Naive thymus-derived CD8-positive, alpha-beta T cell (primary cell): ENCODE measurements around the gene FOXR2. TPM values are rescaled to one million over a fixed set of nuclear protein-coding genes. Genes with fewer than 3 reads are reported as not detected.

Experiments
- ATAC-seq, 2 donors: fragments of 150-1000 bp; cut with Tn5 transposase in 1 of 2; sonication (Bioruptor Pico), chemical (Tn5 transposase) in 1 of 2; 1 replicate in 1 of 2; 2 replicates in 1 of 2; pipeline ENCODE4 v1.10.0; 2021; ENCODE audit warnings: mild to moderate bottlenecking in 2 of 2, moderate library complexity in 2 of 2
- POLR2A ChIA-PET: fragments of 350-600 bp; sonication (Branson Sonifier 250); formaldehyde crosslinking; loops from one replicate; lab custom pipeline; 2021; ENCODE audit warnings: antibody characterized with exemption; lab: Charles Lee
- DNase-seq, 10 donors: peaks; one replicate each; pipeline versions ENCODE4 v3.0.0 to v3.0.0-alpha.2; 2020 to 2022
- H3K27ac Mint-ChIP-seq, 10 donors: one replicate each; pipeline ENCODE4 v1.8.0; 2020 to 2022; ENCODE audit warnings: mild to moderate bottlenecking in 10 of 10, mixed read lengths in 10 of 10, moderate library complexity in 4 of 10, inconsistent platforms in 1 of 10
- H3K27me3 Mint-ChIP-seq, 5 donors: one replicate each; pipeline ENCODE4 v1.8.0; 2021 to 2022; ENCODE audit warnings: mixed read lengths in 5 of 5
- H3K36me3 Mint-ChIP-seq, 3 donors: one replicate each; pipeline ENCODE4 v1.8.0; 2020 to 2022; ENCODE audit warnings: mixed read lengths in 3 of 3, mild to moderate bottlenecking in 2 of 3, inconsistent platforms in 1 of 3
- H3K4me1 Mint-ChIP-seq, 4 donors: one replicate each; pipeline ENCODE4 v1.8.0; 2021 to 2022; ENCODE audit warnings: mixed read lengths in 4 of 4
- H3K4me3 Mint-ChIP-seq, 10 donors: one replicate each; pipeline ENCODE4 v1.8.0; 2020 to 2022; ENCODE audit warnings: mild to moderate bottlenecking in 10 of 10, mixed read lengths in 10 of 10, moderate library complexity in 6 of 10, inconsistent platforms in 1 of 10
- H3K9me3 Mint-ChIP-seq, 9 donors: one replicate each; pipeline ENCODE4 v1.8.0; 2020 to 2022; ENCODE audit warnings: mixed read lengths in 9 of 9, mild to moderate bottlenecking in 3 of 9, inconsistent platforms in 1 of 9, moderate library complexity in 1 of 9
- polyA plus RNA-seq, 3 donors: library from polyadenylated mRNA; unstranded; fragments of 300-500 nt; fragmentation: Illumina TruSeq; gene quantifications; one replicate each; pipeline ENCODE4 v1.2.3, GENCODE V29; 2021
- total RNA-seq, 8 experiments: library from RNA in 2 of 8; stranded (reverse) in 2 of 8; gene quantifications; one replicate each; pipeline ENCODE4 v1.2.3 and lab custom pipeline; 2021 to 2026

The FOXR2 gene, protein sequence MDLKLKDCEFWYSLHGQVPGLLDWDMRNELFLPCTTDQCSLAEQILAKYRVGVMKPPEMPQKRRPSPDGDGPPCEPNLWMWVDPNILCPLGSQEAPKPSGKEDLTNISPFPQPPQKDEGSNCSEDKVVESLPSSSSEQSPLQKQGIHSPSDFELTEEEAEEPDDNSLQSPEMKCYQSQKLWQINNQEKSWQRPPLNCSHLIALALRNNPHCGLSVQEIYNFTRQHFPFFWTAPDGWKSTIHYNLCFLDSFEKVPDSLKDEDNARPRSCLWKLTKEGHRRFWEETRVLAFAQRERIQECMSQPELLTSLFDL
- total RNA-seq, result not detected
- not detected for polyA plus RNA-seq
- 0 reads per million in 6 experiments for total RNA-seq (lab: John Stamatoyannopoulos, UW)

DNA sequence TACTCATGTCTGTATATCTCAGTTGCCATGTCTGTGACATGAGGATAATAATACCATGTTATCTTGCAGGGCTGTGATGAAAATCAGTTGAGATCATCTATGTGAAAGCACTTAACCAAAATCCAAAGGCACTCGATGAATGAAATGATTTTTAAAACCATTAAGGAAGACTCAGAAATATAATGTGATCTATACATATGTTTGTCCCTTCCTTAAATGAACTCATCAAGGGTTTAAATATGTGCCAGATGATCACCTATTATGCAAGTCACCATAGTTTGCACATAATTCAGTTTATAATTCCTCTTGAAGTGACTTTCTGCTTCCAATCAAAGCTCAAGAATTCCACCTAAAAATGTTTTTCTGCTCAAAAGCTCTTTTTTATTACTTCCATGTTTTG is at the start of gene FOXR2:
Gene FOXR2, plus strand, starts transcription at position 301 of the 400 bp plus-strand sequence. CDS start 312 bp downstream, outside the sequence.
- Mint-ChIP-seq H3K36me3 (peaks cover 0 to 4% (median 3%) of the 10 kb centered on the region in 3 donors), H3K4me3 (no peak within 1 kb of the TSS), H3K27ac (no peak within 1 kb of the TSS), H3K4me1 (no peaks in the 10 kb centered on the region), H3K27me3 (peaks cover 0 to 3% (median 0%) of the 10 kb centered on the region in 5 donors), H3K9me3 (peaks cover 0 to 8% (median 0%) of the 10 kb centered on the region in 9 donors)
- DNase-seq (no peak), ATAC-seq (no peak)
- POLR2A ChIA-PET, result no interaction called here

DNA sequence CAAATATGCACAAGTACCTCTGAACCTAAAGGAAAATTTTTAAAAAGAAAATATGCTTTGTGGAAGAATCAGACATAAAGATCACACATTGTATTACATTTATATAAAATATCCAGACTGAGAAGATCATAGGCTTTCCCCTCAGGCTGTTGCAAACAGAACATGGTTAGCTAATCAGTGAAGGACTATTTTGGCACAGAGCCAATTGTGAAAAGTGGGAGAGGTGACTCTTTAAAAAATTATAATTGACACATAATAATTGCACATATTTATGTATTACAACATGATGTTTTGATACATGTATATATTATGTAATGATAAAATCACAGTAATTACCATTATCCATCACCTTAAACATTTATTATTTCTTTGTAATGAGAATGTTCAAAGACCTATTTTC is 44.1 kb upstream of the FOXR2 start:
- H3K27ac Mint-ChIP-seq, result no peak overlapping the region
- peaks cover 0 to 31% (median 9%) of the 10 kb centered on the region in 9 donors for H3K9me3 Mint-ChIP-seq
- POLR2A ChIA-PET, result no interaction called here
- H3K36me3 Mint-ChIP-seq, result peaks cover 0 to 20% (median 2%) of the 10 kb centered on the region in 3 donors
- H3K27me3 Mint-ChIP-seq, result peaks cover 0 to 4% (median 0%) of the 10 kb centered on the region in 5 donors
- H3K4me1 Mint-ChIP-seq, result no peaks in the 10 kb centered on the region
- DNase-seq, result no peak
- H3K4me3 Mint-ChIP-seq, result no peak overlapping the region
- ATAC-seq, result no peak

DNA sequence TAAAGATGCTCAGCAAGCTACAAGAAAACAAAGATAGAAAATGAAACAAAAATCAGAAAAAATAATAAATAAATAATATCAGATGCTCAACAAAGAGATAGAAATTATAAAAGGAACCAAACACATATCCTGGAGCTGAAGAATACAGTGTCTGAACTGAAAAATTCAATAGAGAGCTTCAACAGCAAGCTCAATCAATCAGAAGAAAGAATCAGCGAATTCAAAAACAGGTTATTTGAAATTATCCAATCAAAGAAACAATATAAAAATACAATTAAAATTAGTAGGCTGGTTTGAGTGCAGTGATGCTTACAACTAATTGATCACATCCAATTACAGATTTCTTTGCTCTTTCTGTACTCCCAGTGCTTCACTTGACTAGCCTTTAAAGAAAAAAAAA is 40.8 kb upstream of the FOXR2 start:
- Mint-ChIP-seq H3K4me3 (no peak overlapping the region), H3K4me1 (no peaks in the 10 kb centered on the region), H3K9me3 (peaks cover 0 to 36% (median 9%) of the 10 kb centered on the region in 9 donors), H3K27ac (no peak overlapping the region), H3K36me3 (peaks cover 0 to 15% (median 2%) of the 10 kb centered on the region in 3 donors), H3K27me3 (peaks cover 0 to 2% (median 0%) of the 10 kb centered on the region in 5 donors)
- POLR2A ChIA-PET, result no interaction called here
- no peak for DNase-seq
- ATAC-seq, result no peak

DNA sequence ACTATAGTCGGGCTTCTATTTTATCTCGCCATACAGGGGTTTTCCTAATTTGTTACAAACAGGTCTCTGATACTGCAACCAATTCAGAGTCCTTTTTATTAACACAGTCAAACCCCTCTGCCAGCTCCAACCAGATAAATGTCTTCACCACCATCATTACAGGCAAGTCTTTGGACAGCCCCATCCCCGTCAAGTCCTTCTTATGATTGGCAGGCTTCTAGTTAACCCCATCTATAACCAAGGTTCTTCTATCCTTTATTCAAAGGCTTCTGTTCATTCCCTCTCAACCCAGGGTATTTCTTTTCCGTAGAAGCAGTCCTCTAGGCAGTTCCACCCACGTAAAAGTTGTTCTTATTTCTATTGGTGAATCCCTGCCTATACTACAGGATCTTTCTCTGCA is 29.9 kb upstream of the FOXR2 start:
- DNase-seq (no peak), ATAC-seq (no peak)
- H3K27ac Mint-ChIP-seq, result peak overlapping the region in 1 of 10 donors; percentile 34
- no peaks in the 10 kb centered on the region for H3K27me3 Mint-ChIP-seq
- POLR2A ChIA-PET, result no interaction called here
- peaks cover 0 to 8% (median 0%) of the 10 kb centered on the region in 3 donors for H3K36me3 Mint-ChIP-seq
- no peaks in the 10 kb centered on the region for H3K4me1 Mint-ChIP-seq
- peaks cover 0 to 13% (median 5%) of the 10 kb centered on the region in 9 donors for H3K9me3 Mint-ChIP-seq
- no peak overlapping the region for H3K4me3 Mint-ChIP-seq

DNA sequence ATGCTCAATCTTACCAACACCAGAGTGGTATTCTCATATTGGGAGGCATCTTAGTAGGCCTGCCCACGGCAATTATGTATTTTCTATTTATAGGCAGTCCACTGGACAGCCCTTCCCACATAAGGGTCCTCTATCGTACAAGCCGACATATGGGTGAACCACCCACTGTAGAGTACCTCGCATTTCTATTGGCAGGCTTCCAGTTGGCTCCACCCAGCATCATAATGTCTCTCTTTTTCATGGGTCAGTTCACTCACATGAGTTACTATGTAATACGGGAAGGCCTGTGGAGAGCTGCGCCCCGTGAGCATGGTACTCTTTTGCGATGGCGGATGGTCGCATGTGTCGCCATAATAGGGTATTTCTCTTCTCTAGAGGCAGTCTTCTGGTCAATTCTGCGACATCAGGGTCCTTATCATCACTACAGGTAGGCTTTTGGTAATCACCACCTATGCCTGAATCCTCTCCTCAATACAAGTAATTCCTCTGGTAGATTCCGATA is 29.4 kb upstream of the FOXR2 start:
- no peak for DNase-seq
- peaks cover 0 to 8% (median 0%) of the 10 kb centered on the region in 3 donors for H3K36me3 Mint-ChIP-seq
- peak overlapping the region in 1 of 10 donors; percentile 34 for H3K27ac Mint-ChIP-seq
- no peaks in the 10 kb centered on the region for H3K27me3 Mint-ChIP-seq
- peaks cover 0 to 13% (median 5%) of the 10 kb centered on the region in 9 donors for H3K9me3 Mint-ChIP-seq
- POLR2A ChIA-PET, result no interaction called here
- ATAC-seq, result no peak
- H3K4me1 Mint-ChIP-seq, result no peaks in the 10 kb centered on the region
- H3K4me3 Mint-ChIP-seq, result no peak overlapping the region

DNA sequence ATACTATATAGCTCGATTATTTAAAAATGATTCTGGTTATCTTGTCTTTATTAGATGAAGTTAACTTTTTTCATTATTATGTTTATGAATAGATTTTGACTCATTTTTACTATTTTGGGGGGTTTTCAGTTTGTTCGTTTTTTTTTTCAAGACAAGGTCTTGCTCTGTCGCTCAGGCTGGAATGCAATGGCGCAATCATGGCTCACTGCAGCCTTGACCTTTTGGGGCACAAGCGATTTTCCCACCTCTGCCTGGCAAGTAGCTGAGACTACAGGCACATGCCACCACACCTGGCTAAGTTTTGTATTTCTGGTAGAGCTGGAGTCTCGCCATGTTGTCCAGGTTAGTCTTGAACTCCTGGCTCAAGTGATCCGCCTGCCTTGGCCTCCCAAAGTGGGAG is 24.9 kb upstream of the FOXR2 start:
- ATAC-seq (no peak), DNase-seq (no peak)
- Mint-ChIP-seq H3K9me3 (peaks cover 0 to 8% (median 5%) of the 10 kb centered on the region in 9 donors), H3K36me3 (peaks cover 0 to 6% (median 0%) of the 10 kb centered on the region in 3 donors), H3K27ac (no peak overlapping the region), H3K4me1 (no peaks in the 10 kb centered on the region), H3K4me3 (no peak overlapping the region), H3K27me3 (no peaks in the 10 kb centered on the region)
- POLR2A ChIA-PET, result no interaction called here

DNA sequence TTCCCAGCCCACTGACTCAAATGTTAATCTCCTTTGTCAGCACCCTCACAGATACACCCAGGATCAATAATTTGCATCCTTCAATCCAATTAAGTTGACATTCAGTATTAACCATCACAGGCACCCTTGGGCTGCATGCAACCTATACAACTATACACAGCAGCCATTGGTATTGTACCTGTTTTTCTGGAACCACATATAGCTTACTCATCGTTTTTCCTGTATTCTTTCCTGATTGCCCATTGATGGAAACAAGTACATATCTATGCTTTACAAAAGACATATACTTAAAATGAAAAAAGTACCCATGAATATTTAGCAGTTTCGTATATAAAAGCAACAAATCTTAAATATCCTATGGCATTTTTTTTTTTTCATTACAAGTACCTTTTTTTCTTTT is 3.7 kb upstream of the FOXR2 start:
- POLR2A ChIA-PET, result no interaction called here
- Mint-ChIP-seq H3K4me1 (no peaks in the 10 kb centered on the region), H3K9me3 (peaks cover 0 to 8% (median 0%) of the 10 kb centered on the region in 9 donors), H3K36me3 (peaks cover 0 to 4% (median 3%) of the 10 kb centered on the region in 3 donors), H3K27ac (no peak overlapping the region), H3K4me3 (no peak overlapping the region), H3K27me3 (peaks cover 0 to under 1% (median 0%) of the 10 kb centered on the region in 5 donors)
- no peak for DNase-seq
- ATAC-seq, result no peak

DNA sequence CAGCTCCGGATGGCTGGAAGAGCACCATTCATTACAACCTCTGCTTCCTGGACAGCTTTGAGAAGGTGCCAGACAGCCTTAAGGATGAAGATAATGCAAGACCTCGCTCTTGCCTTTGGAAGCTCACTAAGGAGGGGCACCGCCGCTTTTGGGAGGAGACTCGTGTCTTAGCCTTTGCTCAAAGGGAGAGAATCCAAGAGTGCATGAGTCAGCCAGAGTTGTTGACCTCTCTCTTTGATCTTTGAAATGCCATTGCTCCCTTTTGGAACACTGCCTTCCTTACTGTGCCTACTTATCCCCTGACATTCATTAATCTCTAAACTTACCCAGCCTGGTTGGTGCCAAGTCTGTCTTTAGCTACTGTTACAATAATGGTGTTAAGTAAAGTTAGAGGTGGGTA is 1.2 kb downstream of the FOXR2 start:
- POLR2A ChIA-PET, result no interaction called here
- Mint-ChIP-seq H3K27ac (no peak overlapping the region), H3K9me3 (peaks cover 0 to 8% (median 0%) of the 10 kb centered on the region in 9 donors), H3K27me3 (peaks cover 0 to 3% (median 2%) of the 10 kb centered on the region in 5 donors), H3K36me3 (peaks cover 2 to 4% (median 3%) of the 10 kb centered on the region in 3 donors), H3K4me1 (no peaks in the 10 kb centered on the region), H3K4me3 (no peak overlapping the region)
- no peak for DNase-seq
- no peak for ATAC-seq

DNA sequence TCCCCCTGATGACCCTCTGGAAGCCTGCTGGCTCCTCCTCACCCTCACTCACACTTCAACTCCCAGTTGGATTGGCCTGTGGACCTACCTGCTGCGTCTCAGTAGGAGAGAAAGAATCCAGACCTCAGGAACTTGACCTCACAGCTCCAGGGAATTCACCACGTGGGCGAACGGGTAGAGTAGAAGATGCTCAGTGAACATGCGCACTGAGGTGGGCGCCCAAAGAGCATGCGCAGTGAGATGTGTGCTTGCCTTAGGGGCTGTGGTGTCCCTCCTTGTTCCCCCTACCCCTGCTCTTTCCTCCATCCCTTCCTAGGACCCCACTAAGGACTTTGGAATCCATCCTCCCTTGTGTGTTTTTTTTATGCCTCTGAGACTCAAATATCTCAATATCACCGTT is 12.9 kb downstream of the FOXR2 start:
- Mint-ChIP-seq H3K4me1 (no peaks in the 10 kb centered on the region), H3K36me3 (no peaks in the 10 kb centered on the region), H3K27me3 (peaks cover 0 to 1% (median 0%) of the 10 kb centered on the region in 5 donors), H3K27ac (no peak overlapping the region), H3K4me3 (no peak overlapping the region), H3K9me3 (peaks cover 0 to 2% (median 0%) of the 10 kb centered on the region in 9 donors)
- POLR2A ChIA-PET, result no interaction called here
- DNase-seq (no peak), ATAC-seq (no peak)

DNA sequence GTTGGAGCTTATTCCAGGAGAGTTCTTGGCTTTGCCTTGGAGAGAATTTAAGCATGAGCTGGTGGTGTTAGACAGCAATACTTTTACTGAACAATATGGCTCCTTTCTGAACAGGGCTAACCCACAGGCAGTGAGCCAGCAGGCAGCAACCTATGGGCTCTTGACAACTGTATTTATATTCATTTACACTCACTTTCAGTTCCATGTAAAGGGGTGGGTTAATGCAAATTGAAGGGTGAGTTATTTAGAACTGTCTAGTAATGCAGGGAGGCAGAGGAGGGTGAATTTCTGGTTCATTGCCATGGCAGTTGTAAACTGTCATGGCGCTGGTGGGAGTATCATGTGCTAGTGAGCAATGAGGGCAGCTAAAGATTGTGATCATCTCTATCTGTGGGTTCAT is 15.7 kb downstream of the FOXR2 start:
- no peak for DNase-seq
- peaks cover 0 to 1% (median 0%) of the 10 kb centered on the region in 5 donors for H3K27me3 Mint-ChIP-seq
- H3K27ac Mint-ChIP-seq, result no peak overlapping the region
- no peak for ATAC-seq
- H3K4me3 Mint-ChIP-seq, result no peak overlapping the region
- POLR2A ChIA-PET, result no interaction called here
- H3K9me3 Mint-ChIP-seq, result peaks cover 0 to 2% (median 0%) of the 10 kb centered on the region in 9 donors
- no peaks in the 10 kb centered on the region for H3K36me3 Mint-ChIP-seq
- no peaks in the 10 kb centered on the region for H3K4me1 Mint-ChIP-seq

DNA sequence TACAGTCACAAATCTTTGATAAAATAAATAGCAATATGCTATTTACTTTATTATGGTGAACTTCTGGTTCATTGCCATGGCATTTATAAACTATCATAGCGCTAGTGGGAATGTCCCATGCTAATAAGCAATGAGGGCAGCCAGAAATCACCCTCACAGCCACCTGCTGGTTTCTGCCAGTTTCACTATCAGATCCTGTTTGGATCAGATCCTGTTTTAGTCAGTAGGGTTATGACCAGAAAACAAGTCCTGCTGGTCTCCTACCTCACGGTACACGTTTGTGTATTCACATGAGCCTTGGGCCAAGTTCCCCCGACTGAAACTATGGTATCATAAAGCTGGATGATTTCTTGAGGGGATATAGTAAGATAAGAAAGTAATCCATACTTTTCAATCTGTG is 17.7 kb downstream of the FOXR2 start:
- H3K4me1 Mint-ChIP-seq, result no peaks in the 10 kb centered on the region
- H3K4me3 Mint-ChIP-seq, result no peak overlapping the region

DNA sequence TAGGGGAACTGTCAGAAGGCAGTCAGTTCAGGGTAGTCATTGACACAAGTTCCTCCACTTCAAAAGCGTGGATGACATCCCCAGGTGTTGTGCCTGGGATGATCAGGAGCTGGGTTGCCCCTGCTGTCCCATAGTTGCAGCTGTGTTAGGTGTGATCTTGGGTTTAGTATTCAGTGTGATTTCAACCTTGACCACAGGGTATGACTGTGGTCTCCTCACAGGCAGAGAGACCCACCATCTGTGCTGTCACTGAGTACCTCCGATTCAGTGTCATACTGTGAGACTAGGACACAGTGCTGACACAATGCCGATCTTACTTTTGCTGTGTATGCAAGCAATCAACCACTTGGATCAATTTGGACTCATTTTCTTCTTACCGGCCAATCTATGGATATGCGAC is 25.2 kb downstream of the FOXR2 start:
- POLR2A ChIA-PET, result no interaction called here
- H3K27ac Mint-ChIP-seq, result no peak overlapping the region

More for the DNA sequence above, 17.7 kb downstream of the FOXR2 start:
- Mint-ChIP-seq H3K27ac (no peak overlapping the region), H3K27me3 (peaks cover 0 to 1% (median 0%) of the 10 kb centered on the region in 5 donors), H3K36me3 (no peaks in the 10 kb centered on the region), H3K9me3 (peaks cover 0 to 2% (median 0%) of the 10 kb centered on the region in 9 donors)
- no peak for DNase-seq
- ATAC-seq, result no peak
- POLR2A ChIA-PET, result no interaction called here

DNA sequence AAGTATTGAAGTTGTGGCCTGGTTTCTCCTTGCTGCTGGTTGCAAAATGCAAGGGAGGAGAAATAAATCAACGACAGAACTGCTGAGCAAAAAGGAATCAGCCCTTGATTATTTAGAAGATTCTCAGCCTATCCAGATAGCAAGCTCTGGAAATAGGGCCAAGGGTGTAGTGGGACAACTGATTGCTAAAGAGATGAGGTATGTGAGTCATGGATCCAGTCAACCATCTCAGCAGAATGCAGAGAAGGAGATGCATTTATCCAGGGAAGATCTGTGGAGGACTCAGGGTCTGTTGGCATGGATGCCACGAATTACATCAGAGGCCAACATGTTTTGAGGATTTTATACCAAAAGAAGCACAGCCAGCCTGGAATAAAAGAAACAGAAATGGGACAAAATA is 36.7 kb downstream of the FOXR2 start:
- no peak overlapping the region for H3K4me3 Mint-ChIP-seq
- peaks cover 0 to 1% (median 0%) of the 10 kb centered on the region in 4 donors for H3K4me1 Mint-ChIP-seq
- H3K36me3 Mint-ChIP-seq, result no peaks in the 10 kb centered on the region
- DNase-seq (no peak), ATAC-seq (no peak)
- no peaks in the 10 kb centered on the region for H3K27me3 Mint-ChIP-seq
- H3K27ac Mint-ChIP-seq, result no peak overlapping the region
- H3K9me3 Mint-ChIP-seq, result peaks cover 0 to 2% (median 0%) of the 10 kb centered on the region in 9 donors
- POLR2A ChIA-PET, result no interaction called here

More for the DNA sequence above, 25.2 kb downstream of the FOXR2 start:
- H3K4me3 Mint-ChIP-seq, result no peak overlapping the region
- H3K9me3 Mint-ChIP-seq, result peaks cover 0 to 9% (median 0%) of the 10 kb centered on the region in 9 donors
- peaks cover 2 to 7% (median 4%) of the 10 kb centered on the region in 4 donors for H3K4me1 Mint-ChIP-seq
- H3K36me3 Mint-ChIP-seq, result peaks cover 0 to 5% (median 0%) of the 10 kb centered on the region in 3 donors
- ATAC-seq (no peak), DNase-seq (no peak)
- H3K27me3 Mint-ChIP-seq, result peaks cover 0 to 2% (median 0%) of the 10 kb centered on the region in 5 donors
